Ovary (tissue), 3 donors: ENCODE data around the gene NRN1L.

Source experiments
- CTCF ChIP-seq, 3 donors: fragments of 450-650 bp in 2 of 3; fragments of 200-600 bp in 1 of 3; IDR thresholded peaks; one replicate each; pipeline versions ENCODE4 v1.5.1 to v1.8.0; 2016 to 2022; ENCODE audit warnings: antibody characterized with exemption in 3 of 3, mild to moderate bottlenecking in 1 of 3
- EP300 ChIP-seq: sonication (generic); formaldehyde crosslinking; IDR thresholded peaks from one replicate; pipeline ENCODE4 v1.6.1; 2017; ENCODE audit warnings: antibody characterized with exemption
- POLR2A ChIP-seq: fragments of 450-650 bp; IDR thresholded peaks from one replicate; pipeline ENCODE4 v1.6.1; 2017; ENCODE audit warnings: antibody characterized with exemption, mild to moderate bottlenecking, moderate library complexity
- donor health status: DM: no; HTN: no; CAD: no.

- TF ChIP-seq CTCF (IDR thresholded peaks at IDR 0.05) = no peak
- TF ChIP-seq POLR2A = no peak
- TF ChIP-seq EP300 = no peak
These were observed 4.7 kb upstream of the NRN1L start for GRCh38 chr16:67879936-67880335.
